DMS153 (cell line): ENCODE data around the gene CD33.
"Not testable (repeated sequence)": the region's sequence is repeated elsewhere in the genome, so short reads cannot be mapped to it uniquely, and the experiment has no call there.

Source experiments
- DNase-seq: peaks from one replicate; lab custom pipeline; 2025; lab: John Stamatoyannopoulos, UW

CD33 gene

DNA sequence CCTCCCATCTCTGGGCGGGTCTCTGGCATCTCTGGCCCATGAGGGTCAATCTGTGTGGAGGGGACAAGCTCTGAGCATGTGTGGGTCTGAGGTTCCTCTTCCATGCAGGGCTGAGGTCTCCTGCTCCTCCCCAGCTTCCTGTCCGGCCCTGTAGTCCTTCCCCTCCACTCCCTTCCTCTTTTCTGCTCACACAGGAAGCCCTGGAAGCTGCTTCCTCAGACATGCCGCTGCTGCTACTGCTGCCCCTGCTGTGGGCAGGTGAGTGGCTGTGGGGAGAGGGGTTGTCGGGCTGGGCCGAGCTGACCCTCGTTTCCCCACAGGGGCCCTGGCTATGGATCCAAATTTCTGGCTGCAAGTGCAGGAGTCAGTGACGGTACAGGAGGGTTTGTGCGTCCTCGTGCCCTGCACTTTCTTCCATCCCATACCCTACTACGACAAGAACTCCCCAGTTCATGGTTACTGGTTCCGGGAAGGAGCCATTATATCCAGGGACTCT, at the start of gene CD33:
CD33 (plus strand) TSS at position 183 of the 496 bp plus-strand sequence; CDS start at position 222, 39 bp downstream.
- not testable (repeated sequence) for DNase-seq

DNA sequence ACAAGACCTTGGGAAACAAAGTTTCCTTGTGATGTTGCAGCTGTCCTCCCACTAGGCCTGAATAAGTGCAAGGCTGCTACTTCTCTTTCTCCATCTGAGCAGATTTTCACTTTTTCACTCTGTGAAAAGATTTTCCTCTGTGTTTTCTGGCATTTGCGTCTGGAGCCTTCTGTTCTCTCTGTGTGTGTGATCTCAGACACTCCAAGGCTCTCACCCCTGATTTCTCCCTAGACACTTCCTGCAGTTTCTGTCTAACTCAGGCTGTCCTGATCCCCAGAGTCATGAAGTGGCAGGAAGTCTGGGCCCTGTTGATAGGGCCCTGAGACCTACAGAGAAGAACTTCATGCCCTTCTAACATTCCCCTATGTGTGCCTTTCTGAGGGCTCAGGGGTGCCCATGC, 45.6 kb upstream of the CD33 start:
- no peak for DNase-seq

DNA sequence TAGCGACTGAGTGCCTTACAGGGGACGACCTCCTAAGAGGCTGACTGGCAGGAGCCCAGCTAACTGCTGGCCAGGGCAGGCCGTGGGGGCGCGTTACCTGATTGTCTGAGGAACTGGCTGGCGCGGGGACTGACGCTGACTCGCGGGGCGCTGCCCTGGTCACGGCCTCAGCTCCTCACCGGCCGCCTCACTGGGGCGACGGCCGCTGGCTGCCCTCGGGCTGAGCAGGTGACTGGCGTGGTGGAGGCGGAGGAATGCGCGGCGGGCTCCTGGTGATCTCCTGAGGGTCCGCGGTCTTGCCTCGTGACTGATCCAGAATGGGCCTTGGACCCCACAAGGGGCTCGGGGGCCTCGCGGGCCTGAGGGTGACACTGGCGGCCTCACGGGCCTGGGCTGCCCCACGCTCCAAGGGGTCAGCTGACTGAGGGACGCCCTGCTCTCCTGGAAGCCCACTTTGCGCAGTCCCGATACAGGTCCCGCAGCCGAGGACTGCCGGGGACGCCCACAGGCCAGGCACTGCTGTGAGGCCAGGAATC, 43.4 kb upstream of the CD33 start:
- no peak for DNase-seq

DNA sequence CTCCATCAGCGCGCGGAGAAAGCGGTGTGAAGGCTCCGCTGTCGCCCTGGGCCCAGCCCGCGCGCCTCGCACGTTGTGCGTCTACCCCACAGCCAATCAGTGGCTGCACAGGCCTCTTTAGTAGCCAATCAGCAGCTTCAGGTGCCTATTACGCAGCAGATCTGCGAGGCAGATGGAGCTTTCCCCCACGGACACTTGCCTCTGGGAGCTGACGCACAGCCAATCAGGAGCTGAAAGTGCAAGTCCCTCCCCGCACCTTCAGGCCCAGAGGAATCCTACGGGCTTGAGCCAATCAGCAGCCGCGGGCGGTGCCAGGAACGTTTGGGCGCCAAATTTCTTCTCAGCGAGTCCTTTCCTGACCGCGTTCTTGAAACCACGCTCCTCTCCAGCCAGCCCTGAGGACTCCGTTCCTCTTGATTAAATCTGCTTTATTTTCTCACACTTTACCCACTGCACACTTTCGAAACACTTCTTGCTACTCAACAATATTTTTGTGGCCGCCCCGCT, 42.9 kb upstream of the CD33 start:
- DNase-seq = no peak

DNA sequence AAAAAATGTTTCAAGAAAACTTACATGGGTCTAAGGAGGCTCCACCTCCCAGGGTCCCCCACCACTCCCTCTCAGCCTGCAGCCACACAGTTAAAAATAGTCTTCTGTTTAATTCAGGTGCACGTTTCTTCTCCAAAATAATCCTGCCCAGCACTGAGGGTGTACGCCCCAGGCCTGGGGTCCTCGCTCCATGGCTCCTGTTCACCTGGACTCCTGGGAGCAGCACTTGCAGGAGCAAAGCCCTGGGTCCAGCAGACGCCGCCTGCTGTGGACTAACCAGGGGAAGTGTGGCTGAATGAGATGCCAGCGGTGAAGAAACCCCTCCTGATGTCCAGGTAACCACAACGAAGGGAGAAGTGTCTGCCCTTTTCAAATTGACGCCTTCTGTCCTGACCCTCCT, 41.3 kb upstream of the CD33 start:
- no peak for DNase-seq

DNA sequence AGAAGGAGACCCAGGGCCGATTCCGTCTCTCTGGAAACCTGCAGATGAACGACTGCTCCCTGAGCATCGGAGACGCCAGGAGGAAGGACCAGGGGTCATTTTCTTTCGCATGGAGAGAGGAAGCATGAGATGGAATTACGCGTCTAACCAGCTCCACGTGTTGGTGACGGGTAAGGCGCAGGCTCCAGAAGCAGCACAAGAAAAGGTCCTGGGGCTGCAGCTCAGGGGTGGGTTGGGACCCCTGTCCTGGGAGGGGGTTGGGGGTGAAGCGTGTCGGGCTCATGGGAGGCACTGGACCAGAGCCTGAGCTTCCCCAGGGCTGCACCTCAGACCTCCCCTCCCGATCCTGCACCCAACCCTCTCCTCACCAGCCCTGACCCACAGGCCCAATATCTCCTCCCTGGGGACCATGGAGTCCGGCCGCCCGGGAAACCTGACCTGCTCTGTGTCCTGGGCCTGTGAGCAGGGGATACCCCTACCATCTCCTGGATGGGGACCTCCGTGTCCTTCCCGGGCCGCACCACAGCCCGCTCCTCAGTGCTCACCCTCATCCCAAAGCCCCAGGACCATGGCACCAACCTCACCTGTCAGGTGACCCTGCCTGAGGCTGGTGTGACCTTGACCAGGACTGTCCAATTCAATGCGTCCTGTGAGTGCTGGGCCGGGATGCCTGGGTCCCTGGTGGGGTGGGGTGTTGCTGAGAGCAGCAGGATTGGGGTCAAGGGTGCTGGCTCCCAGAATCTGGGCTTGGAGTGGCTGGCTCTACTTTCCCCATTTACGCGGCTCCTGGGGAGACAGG, 39.6 kb upstream of the CD33 start:
- no peak for DNase-seq

DNA sequence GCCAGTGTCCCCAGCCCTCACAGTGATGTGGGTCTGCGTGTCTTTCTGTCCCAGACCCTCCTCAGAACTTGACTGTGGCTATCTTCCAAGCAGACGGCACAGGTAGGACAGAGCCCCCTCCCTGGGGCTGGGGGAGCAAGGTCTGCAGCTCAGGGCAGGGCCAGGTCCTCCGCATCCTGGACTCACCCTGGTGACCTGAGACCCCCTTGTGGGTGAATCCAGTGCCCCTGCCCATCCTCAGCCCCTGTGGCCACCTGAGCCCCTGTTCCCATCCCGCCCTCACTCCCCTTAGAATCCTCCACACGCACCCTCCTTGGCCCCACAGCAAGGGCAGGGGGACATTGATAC, 39.0 kb upstream of the CD33 start:
- no peak for DNase-seq

DNA sequence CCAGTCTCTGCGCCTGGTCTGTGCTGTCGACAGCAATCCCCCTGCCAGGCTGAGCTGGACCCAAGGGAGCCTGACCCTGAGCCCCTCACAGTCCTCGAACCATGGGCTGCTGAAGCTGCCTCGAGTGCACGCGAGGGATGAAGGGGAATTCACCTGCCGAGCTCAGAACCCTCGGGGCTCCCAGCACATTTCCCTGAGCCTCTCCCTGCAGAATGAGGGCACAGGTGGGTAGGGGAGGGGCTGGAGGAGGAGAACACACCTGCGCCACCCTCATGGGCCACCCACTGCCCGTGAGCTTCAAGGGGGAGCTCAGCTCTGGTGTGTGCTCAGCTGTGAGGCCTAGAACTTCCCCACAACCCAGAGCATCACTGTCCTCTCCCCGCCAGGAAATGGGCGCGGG, 38.6 kb upstream of the CD33 start:
- DNase-seq = no peak

DNA sequence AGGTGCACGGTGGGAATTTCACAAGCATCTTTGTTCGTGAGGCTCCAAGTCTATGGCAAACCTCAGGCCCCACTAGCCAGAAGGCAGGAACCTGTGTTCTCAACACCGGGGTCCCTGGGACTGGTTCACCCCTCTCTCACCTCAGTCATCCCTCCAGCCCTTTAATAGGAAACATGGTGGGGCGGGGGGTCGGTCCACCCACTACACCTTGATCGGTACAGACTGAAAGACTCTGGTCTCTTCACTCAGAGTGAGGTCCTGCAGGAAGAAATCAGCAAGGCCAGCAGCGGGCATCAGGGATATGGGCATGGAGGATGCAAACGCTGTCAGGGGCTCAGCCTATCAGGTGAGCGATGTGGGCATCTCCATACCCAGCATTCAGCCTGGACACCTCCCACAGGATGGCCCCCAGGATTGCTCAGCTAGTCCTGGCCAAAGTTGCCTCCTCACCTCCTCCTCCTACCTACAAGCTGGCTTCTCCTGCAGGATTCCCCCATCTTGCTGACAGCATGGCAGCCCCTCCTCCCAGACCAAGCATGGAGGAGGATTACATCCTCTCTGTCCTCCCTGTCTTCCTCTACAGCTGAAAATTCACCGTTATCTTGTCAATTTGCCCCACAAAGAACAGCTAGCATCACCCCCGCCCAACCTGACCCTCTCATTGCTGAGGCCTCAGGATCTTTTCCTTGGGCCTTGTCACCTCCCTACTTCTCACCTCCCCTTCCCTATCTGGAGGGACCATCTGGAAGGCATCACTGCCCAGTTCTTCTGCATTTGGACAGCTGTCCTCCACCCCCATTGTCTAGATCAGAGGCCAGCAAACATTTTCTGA, 37.3 kb upstream of the CD33 start:
- no peak for DNase-seq

DNA sequence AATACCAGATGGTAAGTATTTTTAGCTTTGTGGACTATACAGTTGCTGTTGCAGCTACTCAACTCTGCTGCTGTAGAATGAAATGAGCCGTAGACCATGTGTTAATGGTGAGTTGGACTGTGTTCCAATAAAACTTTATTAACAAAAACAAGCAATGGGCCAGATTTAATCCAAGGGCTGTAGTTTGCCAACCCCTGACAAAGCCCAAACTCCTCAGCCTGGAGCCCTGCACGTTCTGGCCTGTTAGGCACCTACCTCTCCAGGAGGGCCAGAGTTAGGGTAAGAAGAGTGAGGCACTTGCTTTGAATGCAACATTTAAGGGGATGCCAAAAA, 36.7 kb upstream of the CD33 start:
- no peak for DNase-seq

DNA sequence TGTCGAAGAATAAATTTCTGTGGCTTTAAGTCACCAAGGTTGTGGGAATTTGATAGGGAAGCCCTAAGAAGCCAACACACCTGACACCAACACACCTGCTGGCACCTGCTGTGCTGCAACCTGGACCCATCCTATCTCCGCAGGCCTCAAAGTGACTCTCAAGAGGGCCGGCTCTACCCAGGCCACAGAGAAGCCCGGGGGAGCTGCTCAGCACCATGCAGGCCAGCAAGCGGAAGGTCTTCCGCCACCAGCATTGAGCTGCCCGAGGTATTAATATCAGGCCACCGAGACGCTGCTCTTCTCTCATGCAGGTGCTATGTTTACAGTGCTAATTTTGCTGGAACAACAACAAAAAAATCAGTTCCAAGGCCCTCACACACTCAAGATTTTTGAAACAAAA, 32.2 kb upstream of the CD33 start:
- DNase-seq = no peak

DNA sequence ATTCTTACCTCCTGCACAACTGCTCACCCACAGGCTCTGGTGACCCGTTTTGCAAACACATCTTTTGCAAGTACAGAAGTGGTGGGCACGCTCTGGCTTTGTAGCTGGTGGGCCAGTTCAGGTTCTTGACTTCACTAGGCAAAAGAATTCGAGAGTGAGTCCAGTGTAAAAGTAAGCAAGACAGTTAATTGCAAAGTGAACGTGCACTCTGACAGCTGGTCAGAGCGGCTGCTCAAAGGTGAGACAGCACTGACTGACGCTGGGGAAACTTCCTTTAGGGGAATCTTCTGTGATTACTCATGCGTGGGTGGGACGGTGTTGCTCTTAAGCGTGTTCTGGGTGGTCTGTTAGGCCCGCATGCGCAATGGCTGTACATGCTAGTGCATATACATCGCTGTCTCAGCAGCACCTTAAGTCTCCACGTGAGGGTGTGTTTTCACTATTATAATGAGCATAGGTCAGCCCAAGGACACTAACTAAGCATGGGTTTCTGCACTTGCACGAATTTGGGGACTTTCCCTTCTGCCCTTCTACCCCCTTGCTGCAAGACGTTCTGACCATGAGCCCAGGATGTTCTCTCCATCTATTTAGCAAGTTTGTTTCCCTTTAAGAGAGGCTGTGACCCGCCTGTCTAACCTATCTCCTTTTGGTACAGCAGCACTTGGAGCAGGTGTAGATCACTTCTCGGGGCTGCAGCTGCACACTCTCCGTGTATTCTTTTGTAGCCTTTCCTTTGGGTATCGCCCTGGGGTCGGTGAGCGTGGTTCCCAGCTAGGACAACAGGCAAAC, 30.2 kb upstream of the CD33 start:
- no peak for DNase-seq

DNA sequence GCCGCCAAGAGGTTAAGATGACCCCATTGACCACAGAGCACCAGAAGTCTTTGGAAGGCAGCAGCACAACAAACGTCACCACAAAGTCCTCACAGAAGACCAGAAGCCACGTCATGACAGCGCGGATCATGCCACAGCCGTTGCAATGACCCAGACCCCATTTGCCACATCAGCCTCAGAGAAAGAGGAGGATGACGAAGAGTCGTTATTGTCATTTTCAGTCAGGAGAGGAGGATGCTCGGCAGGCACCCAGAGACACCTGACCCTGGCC, 29.6 kb upstream of the CD33 start:
- no peak for DNase-seq

DNA sequence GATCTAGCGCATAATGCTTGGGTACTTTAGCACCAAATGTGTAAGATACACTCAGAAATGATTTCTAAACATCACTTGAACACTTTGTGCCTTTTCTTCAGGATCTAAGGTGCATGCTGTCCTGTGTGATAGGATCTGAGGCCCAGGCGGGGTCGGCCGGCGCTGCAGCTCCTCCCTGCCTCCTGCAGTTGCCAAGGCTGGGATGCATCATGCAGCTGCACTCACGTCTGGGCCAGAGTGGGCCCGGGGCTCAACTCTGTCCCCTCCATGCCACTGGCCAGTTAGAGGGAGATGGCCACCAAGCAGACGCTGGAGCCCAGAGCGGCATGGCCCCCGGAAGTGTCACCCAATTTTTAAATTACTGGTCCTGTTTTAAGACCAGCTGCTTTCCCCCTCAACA, 29.3 kb upstream of the CD33 start:
- DNase-seq = no peak

DNA sequence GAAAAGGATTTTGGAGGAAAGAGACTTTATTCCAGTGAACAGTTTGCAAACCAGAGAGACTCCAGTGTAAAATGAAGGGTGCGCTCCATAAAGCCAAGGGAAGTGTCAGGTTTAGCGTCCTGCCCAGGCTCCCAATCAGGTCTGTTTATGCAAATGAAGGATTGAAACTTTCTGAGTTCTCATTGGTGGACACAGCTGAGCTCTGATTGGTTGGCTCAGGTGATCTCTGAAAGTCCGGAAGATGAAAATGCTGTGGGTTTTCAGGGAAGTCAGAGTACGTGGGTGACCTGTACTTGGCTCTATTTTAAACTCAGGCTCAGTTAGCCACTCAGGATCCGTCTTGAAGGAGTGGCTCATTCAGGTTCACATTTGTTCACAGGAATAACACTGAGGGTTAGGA, 28.7 kb upstream of the CD33 start:
- DNase-seq = no peak

DNA sequence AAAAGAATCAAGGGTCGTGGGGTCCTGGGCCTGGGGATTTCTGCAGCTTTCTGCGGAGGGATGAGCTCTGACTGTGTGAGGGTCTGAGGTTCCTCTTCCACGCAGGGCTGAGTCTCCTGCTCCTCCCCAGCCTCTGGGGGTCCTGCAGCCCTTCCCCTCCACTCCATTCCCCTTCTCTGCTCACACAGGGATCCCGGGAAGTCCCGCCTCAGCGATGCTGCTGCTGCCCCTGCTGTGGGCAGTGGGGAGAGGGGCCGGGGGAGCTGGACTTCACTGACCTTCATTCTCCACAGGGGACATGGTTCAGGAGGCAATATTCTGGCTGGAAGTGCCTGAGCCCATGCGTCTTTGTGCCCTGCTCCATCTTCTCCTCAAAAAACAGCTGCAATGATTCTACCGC, 26.2 kb upstream of the CD33 start:
- DNase-seq = no peak

DNA sequence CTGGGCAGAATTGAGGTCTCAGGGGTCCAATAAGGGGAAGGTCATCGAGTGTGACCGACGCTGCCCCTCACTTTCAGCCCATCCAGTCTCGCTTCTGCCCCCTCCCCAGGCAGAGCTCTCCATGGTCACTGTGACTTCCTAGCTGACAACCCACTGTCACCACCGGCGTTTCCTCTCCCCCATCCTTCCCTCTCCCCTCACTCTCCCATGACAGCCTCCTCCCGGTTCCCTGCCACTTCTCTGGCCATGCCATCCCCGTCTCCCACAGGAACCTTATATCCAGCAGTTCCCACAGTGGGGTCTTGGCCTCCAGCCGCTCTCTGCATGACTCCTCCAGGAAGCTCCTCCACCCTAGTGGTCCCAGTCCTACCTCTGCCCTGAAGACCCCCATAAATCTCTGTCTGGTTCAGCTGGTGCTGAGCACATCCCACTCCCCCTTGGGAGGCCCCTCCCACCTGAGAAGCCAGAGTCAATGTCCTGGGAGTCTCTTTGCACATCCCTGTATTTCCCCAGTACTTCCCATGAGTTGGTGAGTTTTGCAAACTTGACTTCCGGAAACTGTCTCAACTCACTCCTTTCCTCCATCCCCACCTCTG, 24.7 kb upstream of the CD33 start:
- no peak for DNase-seq

DNA sequence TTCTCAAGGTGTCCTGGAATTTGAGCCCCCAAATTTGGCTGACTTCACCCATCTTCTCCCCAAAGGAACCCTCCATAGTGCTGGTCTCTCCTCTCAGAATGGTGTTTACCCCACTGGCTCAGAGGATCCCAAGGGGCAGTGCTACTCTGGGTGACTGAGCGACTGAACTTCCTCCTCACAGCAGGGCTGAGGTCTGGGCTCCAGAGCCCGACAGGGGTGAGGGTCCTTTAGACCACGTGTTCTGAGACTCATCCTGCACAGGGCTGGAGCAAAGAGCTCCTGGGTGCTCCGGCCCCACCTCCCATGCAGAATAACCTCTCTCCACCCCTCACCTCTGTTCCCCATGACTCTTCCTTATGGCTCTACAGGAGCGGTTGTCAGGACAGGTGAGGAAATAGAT, 23.2 kb upstream of the CD33 start:
- DNase-seq = no peak

DNA sequence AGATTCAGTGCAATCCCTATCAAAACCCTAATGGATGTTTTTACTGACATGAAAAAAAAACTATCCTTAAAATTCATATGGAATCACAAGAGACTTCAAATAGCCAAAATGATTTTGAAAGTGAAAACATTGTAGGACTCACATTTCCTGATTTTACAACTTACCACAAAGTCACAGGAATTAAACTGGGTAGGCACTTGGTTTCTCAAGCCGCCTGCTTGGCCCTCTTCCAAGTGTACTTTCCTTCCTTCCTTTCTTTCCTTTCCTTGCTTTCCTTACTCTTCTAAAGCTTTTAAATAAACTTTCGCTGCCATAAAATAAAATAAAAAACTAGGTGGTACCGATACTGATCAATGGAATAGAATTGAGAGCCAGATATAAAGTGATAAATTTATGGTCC, 21.0 kb upstream of the CD33 start:
- DNase-seq = no peak

DNA sequence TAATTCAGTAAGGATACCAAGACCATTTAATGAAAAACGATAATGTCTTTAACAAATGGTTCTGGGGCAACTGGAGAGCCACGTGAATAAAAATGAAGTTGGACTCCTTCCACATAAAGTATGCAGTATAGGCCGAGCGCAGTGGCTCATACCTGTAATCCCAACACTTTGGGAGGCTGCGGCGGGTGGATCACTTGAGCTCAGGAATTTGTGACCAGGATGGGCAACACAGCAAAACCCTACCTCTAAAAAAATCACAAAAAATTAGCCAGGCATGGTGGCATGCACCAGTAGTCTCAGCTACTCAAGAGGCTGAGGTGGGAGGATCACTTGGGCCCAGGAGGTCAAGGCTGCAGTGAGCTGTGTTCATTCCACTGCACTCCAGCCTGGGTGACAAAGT, 20.6 kb upstream of the CD33 start:
- no peak for DNase-seq

DNA sequence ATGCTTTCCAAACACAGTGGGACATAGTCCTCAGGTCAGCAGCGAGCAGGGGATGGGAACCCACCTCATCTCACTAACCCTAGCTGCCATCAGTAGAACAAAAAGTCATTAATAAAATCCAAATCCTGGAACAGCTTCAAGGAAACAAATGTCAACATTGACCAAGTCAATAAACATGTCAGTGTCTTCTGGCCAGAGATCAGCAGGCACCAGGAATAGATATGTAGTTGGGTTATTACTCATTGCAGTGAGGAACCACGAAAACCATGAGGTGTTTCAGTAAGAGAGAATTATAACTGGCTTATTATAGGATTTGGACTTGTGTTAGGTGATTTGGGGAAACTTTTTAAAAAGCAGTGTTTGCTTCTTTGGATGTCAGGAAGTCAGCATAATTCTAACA, 17.1 kb upstream of the CD33 start:
- DNase-seq = no peak

DNA sequence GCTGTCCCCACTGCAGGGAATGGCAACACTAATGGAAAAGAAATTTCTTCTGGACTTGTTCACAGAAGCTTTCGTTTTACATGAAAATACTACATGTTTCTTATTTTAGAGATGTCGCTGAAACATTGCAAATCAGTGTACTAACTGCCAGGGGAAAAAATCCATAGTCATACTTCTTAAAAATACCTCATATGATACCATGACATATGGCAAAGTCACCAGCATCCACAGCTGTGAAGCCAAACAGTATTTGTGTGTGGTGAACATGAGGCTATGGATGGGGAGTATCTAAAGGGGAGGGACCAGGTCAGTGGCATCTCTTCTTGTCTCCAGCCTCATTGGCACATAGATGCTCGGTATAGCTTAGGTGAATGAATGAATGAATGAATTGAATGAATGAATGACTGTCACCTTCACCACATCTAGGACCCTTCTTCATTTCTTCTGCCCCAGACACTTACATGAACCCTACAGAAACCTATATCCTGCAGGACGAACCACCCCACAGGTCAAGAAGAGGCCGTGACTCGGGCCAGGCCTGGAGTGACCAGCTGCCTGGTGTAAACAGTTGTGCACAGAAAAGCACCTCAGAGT, 14.6 kb upstream of the CD33 start:
- no peak for DNase-seq
